ENCODE data around the gene PDX1. TPM values are rescaled to one million over a fixed set of nuclear protein-coding genes. Genes with fewer than 3 reads are reported as not detected.

The PDX1 gene
- total and polyA plus RNA-seq, 9 of the 15 experiments (the other 6 are each of a cell fraction or from before 2014, with no cell fraction given) = not detected

GRCh38 chr13:27907121-27907787 lies 12.5 kb upstream of the PDX1 start:
- DNase-seq (ENCODE audit: extremely low read depth in 1 of 4, low spot score in 3 of 4) = no peak
- FAIRE-seq = peak; percentile 51
- Histone ChIP-seq H3K79me2 (ENCODE audit: control insufficient read depth, insufficient read depth, low read length) (no peaks in the 10 kb centered on the region), H3K9ac (ENCODE audit: insufficient read depth in 1 of 2, low read depth in 2 of 2, low read length in 2 of 2) (no peak overlapping the region), H3K4me2 (ENCODE audit: insufficient read depth, low read length) (no peak overlapping the region), H3K36me3 (ENCODE audit: control insufficient read depth, insufficient read depth, low read length) (no peaks in the 10 kb centered on the region), H3K4me3 (no peak overlapping the region), H3K27me3 (ENCODE audit: control insufficient read depth in 2 of 2, insufficient read depth in 2 of 2, low read length in 2 of 2) (peaks cover 4 to 6% of the 10 kb centered on the region in 2 experiments; a peak in 4 of 5 replicates), H4K20me1 (replicated peaks; ENCODE audit: control insufficient read depth, insufficient read depth, low read length) (no peaks in the 10 kb centered on the region), H3K4me1 (replicated peaks in 1 of 2; ENCODE audit: control insufficient read depth in 2 of 2, insufficient read depth in 2 of 2, low read length in 2 of 2) (no peaks in the 10 kb centered on the region), H3K9me3 (replicated peaks; ENCODE audit: control insufficient read depth, insufficient read depth, low read depth, low read length) (no peaks in the 10 kb centered on the region), H3K9me1 (ENCODE audit: control insufficient read depth, insufficient read depth, low read length) (no peaks in the 10 kb centered on the region), H2AFZ (ENCODE audit: low read depth, low read length) (no peak overlapping the region), H3K27ac (ENCODE audit: extremely low read depth, low read depth, low read length) (no peak overlapping the region; the same call in 2 of the 3 replicates)
- intact Hi-C loops (cut with micrococcal nuclease) (no loop called here), in situ Hi-C loops (cut with MboI) (no loop called here)
- no peak for TF ChIP-seq ZNF76 (CRISPR knock-in tag; IDR thresholded peaks at IDR 0.05; ENCODE audit: borderline replicate concordance)
- TF ChIP-seq CGGBP1 (CRISPR knock-in tag; IDR thresholded peaks at IDR 0.05) = no peak
- TF ChIP-seq ZKSCAN3 (CRISPR knock-in tag; IDR thresholded peaks at IDR 0.05) = no peak
- TF ChIP-seq MAFF (IDR thresholded peaks at IDR 0.05; ENCODE audit: low read length) = no peak
- no peak for TF ChIP-seq ZFX (CRISPR knock-in tag; IDR thresholded peaks at IDR 0.05)
- no peak for TF ChIP-seq MYC (IDR thresholded peaks at IDR 0.05; ENCODE audit: low read depth, low read length)
- no peak for TF ChIP-seq MYC (CRISPR knock-in tag; IDR thresholded peaks at IDR 0.05; ENCODE audit: borderline replicate concordance, low read depth)
- no peak for TF ChIP-seq SRF (CRISPR knock-in tag; IDR thresholded peaks at IDR 0.05)
- ChIA-PET CTCF (ENCODE audit: low intra/inter-chr PET ratio) (no interaction called here), POLR2A (interaction anchor here (0.7 kb wide), 1 partner anchor 35 kb away, joined by 3 read pairs; no protein-coding TSS in a partner anchor)
- BruUV-seq (replicated peaks) = no TSS peak
- WGBS (ENCODE audit: insufficient coverage, low coverage, missing lambda C conversion rate) = 4% methylated on average over 6 of the region's 6 CpGs
- no peak for ATAC-seq

Data from K562 (cell line).